GM18519 (cell line): ENCODE measurements around the gene DLAT.
"Not testable (repeated sequence)": the region's sequence is repeated elsewhere in the genome, so short reads cannot be mapped to it uniquely, and the experiment has no call there.

Experiments used
- ATAC-seq: cut with Tn5 transposase; IDR thresholded peaks from one replicate; pipeline ENCODE4 v1.9.1; 2021; ENCODE audit warnings: mild to moderate bottlenecking, moderate library complexity; ENCODE audit not compliant: unreplicated experiment, low FRiP score

DLAT gene

DNA sequence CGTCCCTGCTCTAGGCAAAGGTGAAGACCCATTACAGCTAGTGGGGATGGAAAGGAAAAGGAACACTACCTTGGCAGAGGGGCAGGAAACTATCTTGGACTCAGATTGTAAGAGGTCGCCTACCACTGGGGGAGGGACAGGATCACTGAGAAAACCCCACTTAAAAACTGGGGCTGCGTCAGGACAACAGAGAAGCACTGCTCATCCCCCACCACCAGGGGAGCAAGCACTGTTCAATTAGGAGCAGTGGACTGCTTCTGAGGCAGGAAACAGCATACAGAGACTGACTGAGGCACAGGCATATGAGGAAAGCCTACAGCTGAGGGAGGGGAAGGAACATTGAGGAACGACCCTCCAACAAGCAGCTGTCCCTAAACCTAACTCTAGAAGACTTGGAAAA is 20.8 kb upstream of the DLAT start:
- ATAC-seq = peak; percentile 90

DNA sequence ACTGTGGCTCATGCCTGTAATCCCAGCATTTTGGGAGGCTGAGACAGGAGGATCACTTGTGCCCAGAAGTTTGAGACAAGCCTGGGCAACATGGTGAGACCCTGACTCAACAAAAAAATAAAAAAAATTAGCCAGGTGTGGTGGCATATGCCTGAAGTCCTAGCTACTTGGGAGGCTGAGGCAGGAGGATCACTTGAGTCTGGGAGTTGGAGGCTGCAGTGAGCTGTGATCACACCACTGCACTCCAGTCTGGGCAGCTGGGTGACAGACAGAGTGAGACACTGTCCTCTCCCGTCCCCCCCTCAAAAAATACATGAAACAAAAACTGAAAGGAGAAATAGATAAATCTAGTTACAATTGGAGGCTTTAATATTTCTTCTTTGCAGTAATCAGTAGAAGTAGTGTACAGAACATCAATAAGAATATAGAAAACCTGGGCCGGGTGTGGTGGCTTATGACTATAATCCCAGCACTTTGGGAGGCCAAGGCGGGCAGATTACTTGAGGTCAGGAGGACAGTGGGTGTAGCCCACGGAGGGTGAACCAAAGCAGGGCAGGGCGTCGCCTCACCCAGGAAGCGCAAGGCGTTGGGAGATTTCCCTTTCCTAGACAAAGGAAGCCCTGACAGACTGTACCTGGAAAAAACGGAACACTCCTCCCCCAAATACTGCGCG is 19.6 kb upstream of the DLAT start:
- ATAC-seq = no peak

DNA sequence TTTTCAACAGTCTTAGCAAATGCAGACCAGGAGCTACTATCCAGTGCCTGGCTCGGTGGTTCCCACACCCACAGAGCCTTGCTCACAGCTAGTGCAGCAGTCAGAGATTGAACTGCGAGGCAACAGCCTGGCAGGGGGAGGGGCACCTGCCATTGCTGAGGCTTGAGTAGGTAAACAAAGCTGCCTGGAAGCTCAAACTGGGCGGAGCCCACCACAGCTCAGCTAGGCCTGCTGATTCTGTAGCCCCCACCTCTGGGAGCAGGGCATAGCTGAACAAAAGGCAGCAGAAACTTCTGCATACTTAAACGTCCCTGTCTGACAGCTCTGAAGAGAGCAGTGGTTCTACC is 19.1 kb upstream of the DLAT start:
- ATAC-seq = not testable (repeated sequence)

DNA sequence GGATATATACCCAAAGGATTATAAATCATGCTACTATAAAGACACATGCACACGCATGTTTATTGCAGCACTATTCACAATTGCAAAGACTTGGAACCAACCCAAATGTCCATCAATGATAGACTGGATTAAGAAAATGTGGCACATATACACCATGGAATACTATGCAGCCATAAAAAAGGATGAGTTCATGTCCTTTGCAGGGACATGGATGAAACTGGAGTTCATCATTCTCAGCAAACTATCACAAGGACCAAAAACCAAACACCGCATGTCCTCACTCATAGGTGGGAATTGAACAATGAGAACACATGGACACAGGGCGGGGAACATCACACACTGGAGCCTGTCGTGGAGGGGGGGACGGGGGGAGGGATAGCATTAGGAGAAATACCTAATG is 13.8 kb upstream of the DLAT start:
- not testable (repeated sequence) for ATAC-seq

DNA sequence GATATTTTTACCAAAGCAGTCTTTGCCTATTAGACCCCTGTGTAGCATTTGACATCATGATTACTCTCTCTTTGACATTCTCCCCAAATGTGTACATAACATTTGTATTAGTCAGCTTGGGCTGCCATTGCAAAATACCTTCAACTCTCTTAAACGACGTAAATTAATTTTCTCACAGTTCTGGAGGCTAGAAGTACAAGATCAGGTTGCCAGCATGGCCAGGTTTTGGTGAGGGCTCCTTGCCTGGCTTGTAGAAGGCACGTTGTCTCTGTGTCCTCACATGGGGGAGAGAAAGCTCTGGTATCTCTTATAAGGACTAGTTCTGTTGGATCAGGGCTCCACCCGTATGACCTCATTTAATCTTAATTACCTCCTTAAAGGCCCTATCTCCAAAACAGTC is 12.3 kb upstream of the DLAT start:
- ATAC-seq = no peak

DNA sequence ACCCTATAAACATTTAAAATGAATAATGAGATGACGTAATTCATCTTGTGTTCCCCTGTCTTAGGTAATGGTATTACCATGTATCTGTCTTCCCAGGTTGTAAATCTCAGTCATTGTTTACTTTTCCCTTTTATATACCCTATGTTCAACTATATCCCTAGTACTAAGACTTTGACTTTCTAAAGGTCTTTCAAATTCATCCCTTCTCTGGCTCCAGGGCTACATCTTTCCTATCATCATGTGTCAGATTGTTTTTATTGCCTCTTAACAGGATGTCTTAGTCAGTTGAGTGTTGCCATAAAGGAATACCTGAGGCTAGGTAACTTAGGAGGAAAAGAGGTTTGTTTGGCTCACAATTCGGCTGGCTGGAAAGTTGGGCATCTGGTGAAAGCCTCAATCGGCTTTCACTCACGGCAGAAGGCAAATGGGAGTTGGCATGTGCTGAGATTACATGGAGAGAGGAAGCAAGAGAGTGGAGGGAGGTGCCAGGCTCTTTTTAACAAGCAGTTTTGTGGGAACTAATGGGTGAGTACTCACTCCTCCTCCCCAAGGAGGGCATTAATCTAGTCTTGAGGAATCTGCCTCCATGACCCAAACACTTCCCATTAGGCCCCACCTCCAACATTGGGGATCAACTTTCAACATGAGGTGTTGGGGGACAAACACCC is 11.6 kb upstream of the DLAT start:
- no peak for ATAC-seq

DNA sequence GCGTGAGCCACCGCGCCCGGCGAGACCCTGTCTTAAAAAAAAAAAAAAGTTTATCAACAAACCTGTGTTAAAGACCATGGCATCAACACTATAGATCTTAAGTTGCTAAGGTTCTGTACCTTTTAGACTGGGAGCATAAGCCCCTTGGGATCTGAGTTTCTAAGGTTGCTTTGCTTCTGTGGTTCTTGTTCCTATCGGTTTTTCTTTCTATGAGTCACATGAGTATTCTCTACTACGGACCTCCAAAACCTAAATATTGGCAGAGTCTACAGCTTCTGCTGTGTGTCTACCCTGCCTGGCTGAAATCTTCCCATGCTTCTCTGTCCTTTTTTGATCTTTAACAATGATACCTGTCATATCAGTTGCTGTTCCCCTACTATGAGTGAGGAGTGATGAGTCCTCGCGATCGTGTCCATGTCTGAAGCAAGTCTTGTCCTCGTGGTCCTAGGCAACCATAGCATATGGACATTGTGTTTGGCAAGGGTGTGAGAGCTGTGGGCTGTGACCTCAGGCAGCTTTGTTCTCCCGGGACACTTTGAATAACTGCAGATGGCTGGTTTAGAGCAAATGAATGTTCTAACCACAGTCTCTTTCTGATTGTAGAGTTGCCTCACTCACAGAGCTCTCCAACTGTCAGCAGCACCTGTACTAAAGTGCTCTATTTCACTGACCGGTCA is 9.0 kb upstream of the DLAT start:
- peak; percentile 58 for ATAC-seq

DNA sequence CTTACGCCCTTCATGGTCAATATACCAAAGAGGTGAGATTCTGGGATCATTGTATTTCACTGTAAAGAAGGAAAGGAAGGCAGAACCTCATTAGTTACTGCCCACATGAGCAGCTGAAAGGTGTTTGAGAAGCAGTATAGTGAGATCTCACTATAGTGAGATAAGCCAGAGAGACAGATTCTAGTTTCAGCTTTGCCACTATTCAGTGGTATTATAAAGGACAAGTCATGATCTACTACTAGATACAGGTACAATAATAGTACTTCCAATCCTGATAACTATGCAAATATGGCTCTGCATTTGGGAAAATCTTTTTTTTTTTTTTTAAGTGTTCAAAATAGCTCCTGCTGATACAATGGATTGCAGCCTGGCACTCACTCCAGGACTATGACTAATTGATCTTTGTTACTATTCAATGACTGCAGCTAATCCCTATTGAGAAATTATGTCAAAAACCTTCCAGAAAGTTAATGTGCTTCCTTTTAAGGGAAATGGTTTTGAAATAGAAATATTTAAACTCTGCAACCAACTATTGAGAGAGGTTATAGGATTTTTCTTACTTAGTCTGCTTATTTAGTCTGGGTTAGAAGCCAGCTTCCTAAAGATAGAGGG is 8.3 kb upstream of the DLAT start:
- peak; percentile 36 for ATAC-seq

DNA sequence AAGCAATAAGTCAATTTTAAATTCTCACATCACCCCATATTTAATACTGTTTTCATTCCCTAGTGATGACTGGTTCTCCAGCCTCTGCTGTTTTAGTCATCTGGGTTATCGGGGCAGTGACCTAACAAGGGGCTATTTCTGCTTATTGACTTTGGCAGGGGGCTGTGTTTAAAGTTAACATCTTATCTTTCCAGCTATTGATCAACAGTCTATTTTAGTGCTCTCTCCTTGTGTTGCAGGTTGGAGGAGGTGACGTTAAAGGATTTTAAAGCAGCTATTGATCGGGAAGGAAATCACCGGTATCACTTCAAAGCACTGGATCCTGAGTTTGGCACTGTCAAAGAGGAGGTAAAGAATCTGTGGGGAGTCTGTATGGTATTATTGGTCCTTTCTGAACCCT is 7.7 kb upstream of the DLAT start:
- ATAC-seq = no peak

DNA sequence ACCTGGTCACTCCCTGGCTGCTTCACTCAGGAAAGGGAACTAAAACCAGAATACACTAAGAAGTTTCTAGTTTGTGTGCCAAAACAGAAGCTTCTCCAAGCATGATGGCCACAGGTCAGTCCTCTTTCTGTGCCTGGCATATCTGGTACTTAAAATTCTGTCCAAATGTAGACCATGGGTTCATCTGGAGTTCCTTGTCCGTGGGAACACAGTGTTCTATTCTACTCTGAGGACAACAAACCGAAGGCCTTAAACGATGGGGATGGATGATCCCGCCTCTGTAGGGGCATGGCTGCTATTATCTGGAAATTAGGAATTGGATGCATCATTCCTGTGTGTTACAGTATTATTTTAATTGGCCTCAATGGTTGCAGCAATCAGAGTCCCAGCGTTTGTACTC is 6.1 kb upstream of the DLAT start:
- ATAC-seq = no peak

DNA sequence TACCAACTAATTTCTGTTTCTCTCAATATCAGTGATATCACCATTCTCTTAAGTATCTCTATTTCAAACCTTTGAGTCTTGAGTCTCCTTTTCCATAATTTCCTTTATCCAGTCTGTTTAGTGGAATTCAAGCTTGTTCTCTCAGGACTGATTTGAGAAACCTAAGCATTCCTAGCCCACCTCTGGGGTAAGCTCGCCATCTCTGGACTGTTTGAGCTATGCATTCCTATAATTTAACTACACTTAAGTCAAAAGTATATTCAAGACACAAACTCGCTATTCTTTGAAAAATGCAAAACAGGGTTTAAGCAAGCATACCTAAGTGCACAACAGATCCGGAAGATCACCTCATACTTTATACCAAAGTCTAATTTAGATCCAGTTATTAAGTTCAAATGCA is 2.1 kb upstream of the DLAT start:
- ATAC-seq = no peak

DNA sequence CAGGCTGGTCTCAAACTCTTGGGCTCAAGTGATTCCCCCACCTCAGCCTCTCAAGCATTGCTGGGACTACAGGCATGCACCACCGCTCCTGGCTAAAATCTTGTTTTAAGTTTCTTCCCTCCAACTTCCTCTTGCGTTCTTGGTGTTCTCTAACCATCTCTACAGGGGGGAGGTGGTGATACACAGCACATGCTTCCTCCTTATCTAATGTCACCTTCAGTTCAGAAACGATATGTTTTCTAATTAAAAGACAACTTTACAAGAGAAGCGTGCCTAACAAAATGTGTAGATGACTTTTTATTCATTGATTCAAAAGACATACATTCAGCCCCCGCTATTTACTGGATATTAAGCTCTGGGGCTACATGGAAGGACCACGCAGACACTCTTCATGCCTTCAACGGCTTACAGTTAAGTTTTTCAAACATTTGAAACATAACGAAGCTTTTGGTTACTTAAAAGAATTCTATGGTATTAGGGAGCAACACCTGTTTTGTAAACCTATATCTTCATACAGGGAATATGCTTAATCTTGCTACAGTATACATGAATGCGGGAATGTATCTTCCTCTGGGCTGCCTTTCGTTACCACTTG is 933 bp upstream of the DLAT start:
- peak; percentile 56 for ATAC-seq

DNA sequence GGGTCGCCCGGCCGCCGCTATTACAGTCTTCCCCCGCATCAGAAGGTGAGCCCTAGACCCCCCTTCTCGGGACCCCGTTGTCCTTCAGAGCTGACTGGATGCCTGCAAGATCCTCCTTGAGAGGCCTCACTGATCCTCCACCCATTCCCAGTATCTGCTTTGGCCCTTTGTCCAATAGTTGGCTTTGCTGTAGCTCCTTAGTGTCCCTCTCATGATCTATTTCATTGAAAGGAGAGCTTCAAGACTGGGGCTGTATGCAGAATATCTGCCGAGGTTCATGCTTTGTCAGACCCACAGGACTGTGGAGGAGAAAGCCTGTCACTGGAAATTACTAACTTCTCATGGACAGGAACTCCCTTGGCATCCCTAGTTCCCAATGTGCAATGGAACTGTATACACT is 499 bp downstream of the DLAT start:
- ATAC-seq = no peak

DNA sequence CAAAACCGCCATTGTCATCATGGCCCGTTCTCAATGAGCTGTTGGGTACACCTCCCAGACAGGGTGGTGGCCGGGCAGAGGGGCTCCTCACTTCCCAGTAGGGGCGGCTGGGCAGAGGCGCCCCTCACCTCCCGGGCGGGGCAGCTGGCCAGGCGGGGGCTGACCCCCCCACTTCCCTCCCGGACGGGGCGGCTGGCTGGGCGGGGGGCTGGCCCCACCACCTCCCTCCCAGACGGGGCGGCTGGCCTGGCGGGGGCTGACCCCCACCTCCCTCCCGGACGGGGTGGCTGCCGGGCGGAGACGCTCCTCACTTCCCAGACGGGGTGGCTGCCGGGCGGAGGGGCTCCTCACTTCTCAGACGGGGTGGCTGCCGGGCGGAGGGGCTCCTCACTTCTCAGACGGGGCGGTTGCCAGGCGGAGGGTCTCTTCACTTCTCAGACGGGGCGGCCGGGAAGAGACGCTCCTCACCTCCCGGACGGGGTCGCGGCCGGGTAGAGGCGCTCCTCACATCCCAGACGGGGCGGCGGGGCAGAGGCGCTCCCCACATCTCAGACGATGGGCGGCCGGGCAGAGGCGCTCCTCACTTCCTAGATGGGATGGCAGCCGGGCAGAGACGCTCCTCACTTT is 1.7 kb downstream of the DLAT start:
- not testable (repeated sequence) for ATAC-seq

DNA sequence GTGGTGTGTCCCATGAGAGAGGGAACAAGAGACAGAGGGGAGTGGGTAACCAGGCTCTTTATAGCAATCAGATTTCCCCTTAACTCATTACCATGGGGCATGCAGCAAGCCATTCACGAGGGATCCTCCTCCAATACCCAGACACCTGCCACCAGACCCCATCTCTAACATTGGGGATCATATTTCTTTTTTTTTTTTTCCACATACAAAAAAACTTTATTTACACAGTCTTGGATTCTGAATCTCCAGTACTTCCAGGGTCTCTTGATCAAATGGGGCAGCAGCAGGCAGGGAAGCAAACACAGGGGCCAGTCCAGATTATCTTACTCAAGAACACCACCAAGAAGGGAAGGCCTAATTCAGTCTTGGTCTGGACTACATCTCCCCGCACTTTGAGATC is 4.3 kb downstream of the DLAT start:
- no peak for ATAC-seq

DNA sequence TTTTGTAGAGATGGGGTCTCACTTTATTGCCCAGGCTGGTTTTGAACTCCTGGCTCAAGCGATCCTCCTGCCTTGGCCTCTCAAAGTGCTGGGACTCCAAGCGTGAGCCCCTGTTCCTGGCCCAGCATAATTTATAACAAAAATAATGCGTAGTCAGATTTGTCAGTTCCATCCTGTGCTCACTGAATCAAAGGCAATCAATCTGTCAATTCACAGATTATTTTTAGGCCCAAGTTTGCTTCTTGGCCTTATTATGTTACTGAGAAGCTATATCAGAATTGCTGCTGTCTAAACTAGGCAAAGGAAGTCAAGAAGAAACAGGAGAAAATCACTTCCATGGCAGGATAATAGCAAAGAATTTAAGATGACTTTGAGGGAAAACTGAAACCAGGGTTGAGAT is 8.7 kb downstream of the DLAT start:
- ATAC-seq = no peak

DNA sequence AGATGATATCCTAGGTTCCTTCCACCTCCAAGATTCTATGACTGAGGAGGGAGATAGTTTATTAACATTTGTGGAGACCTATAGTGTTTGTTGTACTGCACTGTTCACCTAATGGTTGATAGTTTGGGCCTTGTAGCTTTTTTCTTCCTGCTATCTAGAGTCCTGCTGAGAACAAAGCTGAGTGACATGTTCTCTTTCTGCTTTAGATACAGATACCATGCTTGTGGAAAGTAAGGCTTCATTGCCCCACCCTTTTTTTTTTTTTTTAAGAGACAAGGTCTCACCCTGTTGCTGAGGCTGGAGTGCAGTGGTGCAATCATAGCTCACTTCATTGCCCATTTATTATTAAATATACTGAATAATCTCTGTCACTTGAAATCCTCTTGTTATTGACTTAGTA is 12.3 kb downstream of the DLAT start:
- ATAC-seq = no peak

DNA sequence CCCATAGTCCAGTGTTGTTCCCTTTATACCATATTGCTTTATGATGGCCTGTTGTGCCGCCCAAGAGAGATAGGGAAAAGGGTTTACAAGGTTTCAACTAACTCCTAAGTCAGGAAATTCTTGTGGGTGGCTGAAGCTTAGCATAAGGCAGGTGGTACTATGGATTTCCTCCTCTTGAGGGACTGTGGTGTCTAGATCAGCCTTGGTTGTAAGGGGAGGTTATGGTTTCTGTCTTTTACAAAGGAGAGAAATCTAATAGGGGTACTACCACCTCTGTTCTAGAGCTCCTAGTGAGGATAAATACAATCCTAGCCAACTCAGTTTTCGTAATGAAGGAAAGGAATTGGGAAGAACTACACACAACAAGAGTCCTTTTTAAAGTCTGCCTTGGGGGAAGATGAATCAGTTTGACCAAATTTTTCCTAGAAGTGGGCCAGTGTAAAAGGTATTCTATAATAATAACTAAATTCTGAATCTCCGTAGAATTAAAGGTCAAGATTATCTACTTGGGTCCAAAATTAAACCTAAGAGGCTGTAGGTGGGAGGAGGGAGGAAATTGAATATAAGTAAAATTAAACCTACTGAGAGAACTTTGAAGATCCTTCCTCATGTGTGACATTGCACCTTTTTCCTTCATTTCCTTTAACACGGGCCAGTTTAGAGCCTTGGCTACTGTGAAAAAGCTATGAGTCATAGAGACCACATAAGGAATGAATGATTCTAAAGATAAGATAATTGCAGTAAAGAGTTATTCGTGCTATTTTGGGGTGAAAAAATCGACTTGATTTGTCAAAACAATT is 17.2 kb downstream of the DLAT start:
- ATAC-seq = no peak

DNA sequence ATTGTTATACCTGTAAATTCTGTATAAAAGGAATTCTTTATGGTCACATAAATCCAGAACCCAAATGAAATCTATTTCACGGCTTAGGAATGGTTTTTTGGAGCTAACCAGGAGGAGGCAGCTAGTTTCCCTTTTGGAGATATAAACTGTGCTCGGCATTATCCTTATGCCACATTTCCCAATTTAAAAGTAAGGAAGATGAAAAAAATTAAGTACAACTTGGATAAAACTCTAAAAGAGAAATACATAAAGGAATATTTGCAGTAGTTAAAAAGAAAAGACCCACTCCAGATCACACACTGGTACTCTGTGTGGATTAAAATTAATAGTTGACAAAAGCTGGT is 17.7 kb downstream of the DLAT start:
- ATAC-seq = no peak

DNA sequence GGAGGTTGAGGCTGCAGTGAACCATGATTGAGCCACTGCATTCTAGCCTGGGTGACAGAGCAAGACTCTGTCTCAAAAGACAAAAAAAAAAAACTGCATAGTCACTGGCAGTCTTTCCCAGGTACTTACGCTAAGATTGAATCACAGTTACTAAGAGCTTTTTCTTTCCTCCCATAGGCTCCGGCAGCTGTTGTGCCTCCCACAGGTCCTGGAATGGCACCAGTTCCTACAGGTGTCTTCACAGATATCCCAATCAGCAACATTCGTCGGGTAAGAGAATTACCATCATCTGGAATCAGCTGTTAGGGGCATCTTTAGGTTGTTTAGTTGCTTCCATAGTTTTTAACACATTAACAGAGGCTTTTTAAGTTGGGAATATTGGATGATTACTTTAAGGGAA is 19.8 kb downstream of the DLAT start:
- no peak for ATAC-seq
